NCI-H69 (cell line): Measurements from ENCODE around the gene GBGT1.

Source experiments
- DNase-seq: peaks from one replicate; lab custom pipeline; 2025; lab: John Stamatoyannopoulos, UW

The GBGT1 gene

DNA sequence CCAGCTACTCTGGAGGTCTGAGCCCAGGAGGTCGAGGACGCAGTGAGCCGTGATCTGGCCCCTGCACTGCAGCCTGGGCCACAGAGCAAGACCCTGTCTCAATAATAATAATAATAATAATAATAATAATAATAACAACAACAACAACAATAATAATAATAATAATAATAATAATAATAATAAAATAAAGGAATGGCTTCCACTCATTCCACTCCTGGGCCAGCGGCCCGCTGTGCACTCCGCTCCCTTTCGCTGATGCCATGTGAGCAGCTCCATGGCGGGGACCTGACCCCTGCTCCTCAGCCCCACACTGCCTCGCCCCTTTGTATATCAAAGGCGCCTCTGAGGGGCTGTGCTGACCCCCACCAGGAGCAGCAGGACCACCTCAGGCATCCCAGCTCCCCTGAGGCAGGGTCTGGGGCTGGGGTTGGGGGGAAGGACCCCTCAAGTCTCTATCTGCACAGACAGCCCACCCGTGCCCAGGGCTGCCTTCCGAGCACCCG lies 20.0 kb downstream of the GBGT1 start:
- no peak for DNase-seq

DNA sequence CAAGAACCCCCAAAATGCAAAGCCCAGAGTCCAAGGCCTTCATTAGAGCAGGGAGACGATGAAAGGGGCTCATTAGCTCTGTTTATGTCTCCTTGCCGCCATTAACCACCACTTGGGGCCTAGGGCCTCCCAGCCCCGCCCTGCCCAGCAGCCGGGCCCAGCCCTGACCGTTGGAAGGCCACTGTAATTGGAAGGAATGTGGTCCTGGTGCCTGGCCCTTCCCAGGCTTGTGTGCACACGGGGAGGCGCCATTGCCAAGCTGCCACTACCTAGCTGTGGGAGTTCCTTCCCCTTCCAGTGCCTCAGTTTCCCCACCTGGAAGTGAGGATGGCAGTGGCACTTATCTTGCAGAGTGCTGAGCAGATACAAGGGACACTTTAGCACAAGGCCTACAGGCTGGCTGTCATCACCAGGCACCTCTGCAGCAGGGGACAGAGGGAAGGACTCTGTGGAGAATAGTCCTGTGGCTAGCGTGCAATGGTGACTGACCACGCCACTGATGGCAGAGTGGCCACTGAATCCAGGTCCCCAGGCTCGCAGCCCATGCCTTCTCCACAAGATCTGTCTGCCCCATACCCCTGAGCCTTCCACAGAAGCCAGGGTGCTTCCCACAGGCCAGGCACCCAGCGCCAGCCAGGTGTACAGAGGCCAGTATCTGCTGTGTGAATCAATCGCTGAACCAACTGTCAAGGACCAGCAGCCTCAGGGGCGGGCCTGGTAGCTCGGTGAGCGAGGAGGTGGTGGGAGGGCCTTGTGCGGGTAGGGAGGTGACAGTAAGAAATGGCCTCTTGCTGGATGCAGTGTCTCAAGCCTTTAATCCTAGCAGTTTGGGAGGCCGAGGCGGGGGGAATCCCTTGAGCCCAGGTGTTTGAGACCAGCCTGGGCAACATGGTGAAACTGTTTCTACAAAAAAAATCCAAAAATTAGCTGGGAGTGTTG lies 20.8 kb downstream of the GBGT1 start:
- peak; percentile 42 for DNase-seq

DNA sequence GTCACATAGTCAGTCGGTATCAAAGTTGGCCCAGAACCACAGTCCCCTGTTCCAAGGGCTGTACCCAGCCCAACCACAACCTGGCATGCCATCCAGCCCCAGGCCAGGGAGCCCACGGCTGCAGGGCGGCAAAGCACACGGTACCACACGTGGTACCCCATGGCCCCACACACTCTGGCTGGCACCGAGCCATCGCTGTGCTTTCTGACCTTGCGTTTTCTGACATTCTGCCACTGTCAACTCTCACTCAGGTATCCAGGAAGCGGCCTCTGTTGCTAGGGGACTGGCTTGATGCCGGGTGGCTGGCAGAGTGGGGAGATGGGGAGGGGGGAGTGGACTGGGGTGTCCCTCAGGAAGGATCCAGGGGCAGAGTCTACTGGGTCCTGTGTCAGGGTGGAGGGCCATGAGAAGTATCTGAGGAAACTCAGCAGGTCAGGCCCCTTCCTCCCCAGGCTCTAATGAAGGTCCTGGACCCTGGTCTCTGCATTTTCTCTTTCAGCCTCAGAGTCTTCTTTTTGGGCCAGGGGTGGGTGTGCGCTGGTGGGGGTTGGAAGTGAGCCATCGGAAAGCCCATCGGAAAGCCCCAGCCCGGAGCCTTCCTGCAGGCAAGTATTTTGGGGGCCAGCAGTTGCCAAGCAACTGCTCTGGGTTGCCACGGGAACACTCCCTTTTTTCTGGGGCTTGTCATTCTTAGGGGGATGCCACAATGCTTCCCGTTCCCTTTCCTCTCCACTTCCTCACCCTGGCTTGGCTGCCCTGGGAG lies 21.7 kb downstream of the GBGT1 start:
- peak; percentile 88 for DNase-seq

DNA sequence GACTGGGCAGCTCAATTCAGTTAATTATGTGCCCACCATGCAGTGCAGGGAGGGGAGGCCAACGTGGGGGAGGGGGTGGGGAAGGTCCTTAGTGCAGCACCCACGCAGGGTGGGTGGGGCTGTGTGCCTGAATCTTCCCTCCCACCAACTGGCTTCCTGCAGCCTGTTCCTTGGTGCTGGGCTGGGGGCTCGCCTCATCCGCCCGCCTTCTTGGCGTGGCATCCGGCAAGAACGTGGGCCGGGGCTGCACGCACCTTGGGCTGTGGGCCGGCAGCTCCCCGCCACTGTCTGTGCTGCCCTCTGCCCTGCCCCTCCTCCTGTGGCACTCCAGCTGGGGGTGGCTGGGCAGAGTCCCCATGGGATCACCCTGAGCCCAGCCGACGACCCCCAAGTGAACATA lies 23.1 kb downstream of the GBGT1 start:
- DNase-seq, result no peak

DNA sequence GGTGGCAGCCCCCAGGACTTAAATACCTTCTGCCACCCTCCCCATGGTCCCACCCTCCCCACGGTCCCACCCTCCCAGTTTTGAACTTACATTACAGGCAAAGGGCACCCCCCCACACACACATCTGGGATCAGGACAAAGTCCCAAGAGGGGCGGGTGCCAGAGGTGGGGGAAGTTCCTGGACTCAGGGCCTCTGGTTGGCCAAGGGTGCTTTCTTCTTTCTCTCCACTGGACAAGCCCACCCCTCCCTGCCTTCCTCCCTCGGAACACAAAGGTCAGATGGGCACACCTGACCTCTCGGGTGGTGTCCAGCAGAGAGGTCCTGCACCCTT lies 23.6 kb downstream of the GBGT1 start:
- DNase-seq, result no peak

DNA sequence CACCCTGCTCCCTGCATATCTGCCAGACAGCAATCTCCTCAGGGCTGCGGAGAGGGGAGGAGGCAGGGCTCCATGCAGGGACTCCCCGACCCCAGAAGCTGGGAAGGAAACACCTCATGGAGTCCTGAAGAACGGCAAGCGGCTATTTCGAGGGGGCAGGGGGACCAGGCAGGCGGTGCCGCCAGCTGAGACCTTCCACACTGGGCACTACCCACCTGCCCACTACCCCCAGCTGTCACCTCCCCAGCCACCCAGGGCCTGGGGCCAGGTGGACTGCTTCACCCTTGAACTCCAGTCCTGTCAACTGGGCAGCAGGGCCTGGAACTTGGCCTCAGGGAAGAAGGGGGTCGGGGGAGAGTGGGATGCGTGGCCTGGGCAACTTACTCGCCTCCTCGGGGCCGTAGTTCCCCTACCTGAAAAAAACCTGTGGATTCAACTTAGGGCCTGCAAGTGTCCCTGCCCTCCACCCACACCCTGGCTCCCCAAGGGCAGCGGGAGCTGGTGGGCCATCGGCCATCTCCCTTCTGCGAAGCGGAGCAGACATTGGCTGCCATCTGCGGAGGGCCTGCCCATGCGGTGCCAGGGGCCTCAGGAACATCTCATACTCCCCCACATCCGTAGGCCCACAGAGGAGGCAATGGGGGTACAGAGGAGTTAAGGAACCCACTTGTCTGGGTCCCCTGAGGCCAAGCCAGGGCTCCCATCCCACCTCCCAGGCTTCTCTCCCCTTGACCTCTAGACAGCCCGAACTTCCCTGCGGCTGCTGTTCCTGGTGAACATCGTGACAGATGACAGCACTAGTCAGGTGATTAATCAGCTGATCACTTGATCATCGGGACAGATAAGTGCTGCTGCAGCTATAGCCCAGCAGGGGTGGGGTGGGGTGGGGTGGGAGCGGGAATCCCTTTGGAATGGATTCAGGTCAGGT lies 24.2 kb downstream of the GBGT1 start:
- no peak for DNase-seq

DNA sequence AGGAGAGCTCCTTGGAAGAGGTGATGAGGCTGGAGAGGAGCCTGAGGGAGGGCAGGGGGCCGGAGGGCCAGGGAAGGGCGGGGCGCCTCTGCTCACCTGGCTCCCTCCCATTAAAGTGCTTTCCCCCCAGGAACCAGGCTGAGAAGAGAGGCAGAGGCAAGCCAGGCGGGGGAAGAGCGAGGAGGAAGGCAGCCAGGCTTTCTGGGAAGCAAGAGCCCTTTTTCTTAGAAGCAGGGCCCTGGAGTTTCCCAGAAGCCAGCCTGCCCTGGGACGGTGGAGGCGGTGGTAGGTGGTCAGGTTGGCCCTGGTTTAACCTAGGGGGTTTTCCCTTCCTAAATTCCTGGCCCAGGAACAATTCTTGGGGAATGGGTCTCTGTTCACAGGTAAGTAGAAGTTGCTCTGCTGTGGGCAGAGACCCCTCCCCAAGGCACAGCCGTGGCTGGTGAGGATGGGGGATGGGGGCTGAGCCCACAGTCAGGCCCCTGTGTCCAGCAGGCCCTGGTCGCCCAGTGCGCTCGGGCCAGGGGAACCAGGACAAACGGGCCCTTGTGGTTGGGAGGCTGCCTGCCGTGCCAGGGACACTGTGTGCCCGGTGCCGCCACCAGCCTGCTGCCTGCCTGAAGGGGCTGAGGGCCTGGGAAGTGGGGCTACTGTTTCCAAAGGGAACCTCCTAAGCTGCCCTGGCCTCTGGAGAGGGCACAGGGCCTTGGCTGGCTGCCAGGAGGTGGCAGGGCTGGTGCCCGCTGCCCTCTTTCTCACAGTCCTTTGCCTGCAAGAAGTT lies 26.1 kb downstream of the GBGT1 start:
- DNase-seq, result no peak

DNA sequence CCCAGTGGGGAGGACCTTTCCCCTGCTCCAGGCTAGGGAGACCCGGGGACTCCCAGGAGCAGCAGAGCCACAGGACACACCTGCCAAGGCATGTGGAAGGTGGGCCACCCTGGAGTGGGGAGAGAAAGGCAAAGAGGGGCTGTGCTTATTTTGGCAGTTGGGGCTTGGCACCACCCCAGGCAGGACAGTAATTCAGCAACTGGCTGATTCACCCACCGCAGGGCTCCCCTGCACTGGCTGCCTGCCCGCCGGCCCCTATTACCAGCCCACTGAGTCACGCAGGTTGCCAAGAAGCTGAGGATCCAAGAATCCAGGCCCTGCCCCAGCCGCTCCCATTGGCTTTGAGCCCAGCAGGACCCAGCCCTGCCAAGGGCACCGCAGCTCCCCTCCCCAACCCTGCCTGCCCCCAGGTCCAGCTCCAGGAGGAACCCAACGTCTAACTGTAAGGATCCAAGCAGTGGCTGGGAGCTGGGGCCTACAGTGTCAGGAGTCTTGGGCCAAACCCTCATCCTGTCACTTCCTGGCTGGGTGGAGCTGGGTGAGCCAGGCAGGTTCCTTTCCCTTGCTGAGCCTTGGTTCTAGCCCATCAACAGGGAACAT lies 28.5 kb downstream of the GBGT1 start:
- DNase-seq, result peak; percentile 84

DNA sequence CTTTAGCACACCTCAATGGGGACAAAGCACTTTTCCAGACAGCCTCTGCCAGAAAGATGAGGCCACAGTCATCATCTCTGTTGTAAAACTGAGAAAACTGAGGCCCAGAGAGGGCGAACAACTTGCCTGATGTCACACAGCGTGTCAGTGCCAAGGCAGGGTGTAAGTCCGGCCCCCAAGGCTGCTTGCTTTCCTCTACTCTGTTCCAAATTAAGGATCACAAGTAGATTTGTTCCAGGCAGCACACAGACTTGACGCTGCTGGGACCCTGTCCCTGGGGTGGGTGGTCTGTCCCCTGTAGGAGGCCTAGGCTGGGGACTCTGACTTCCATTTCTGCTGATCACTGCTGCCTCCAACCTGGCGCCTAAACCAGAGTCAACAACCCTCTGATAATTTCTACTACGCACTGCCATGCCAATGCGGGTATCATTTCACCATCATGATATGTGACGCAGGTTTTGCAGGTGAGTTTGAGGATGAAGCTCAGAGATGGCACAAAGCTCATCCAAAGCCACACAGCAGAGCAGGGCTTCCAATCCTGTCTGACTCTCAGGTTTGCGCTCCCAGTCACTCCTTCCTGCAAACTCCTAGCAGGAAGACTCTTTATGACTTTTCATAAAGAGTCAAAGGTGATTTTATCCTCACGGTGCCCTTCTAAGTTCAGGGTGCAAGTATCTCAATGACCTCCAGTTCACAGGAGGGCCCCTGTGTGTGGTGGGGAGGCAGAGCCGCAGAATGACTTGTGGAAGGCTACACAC lies 29.1 kb downstream of the GBGT1 start:
- peak; percentile 40 for DNase-seq

DNA sequence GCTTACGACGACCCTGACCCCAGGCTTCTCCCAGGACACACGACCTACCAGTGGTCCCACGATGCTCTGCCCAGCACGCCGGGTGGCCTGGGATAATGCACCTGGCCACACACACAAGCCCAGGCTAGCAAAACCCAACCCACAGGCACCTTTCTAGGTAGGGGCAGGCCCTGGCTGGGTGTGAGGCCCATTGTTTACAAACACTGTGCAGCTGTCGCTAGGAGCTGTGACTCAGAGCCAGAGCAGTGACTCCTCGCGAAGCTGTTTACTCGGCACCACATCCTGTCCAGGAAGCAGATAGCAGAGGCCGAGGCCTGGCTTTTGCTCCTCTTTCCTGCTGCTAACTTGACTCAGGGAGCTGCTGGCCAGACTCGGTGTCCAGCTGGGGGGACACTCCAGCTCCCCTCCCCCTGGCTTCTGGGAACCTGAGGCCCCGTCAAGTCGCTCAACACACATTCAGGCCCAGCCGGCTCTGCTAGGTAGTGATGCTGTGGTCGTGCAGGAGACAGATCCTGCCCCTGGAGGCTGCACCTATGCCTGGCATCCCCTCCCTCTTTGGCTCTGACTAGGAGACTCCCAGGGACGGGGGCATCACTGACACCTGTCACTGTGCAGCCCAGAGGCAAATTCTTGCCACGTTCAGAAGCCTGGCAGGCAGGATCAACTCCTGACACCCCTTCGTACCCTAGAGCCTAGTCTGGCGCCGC lies 29.9 kb downstream of the GBGT1 start:
- peak; percentile 97 for DNase-seq

DNA sequence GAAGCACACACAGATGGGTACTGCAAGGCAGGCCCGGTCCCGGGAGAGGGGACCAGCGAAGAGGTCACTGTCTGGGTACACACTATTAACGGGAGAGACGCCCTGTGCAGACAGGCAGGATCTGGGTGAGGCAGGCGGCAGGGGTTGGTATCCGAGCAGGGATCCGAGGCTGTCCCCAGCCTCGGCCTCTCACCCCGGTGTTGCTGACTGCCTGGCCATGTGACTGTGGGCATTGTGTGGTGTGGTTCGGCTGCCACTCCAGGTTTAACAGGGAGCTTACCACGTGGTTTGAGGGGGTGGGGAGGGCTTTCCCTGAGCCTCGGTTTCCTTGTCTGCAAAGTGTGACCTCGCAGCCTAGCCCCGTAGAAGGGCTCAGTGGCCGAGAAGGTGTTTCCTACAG lies 31.5 kb downstream of the GBGT1 start:
- DNase-seq, result peak; percentile 92

DNA sequence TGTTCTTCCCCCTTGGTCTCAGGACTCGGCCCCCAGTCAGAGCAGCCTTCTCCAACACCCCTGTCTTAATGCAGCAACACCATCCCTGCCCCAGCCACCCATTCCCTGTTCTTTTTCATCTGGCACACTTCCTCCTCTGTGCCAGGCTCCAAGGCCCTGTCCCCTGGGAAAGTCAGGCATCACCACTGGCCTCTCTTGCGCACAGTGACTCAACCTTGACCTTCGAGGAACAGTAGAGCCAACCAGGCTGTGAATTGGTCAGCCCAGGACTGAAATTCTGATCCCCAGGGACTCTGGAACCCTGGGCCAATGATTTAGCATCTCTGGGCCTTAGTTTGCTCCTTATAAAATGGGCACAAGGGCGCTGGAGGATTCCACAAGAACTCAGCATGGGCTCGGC lies 32.2 kb downstream of the GBGT1 start:
- DNase-seq, result no peak

DNA sequence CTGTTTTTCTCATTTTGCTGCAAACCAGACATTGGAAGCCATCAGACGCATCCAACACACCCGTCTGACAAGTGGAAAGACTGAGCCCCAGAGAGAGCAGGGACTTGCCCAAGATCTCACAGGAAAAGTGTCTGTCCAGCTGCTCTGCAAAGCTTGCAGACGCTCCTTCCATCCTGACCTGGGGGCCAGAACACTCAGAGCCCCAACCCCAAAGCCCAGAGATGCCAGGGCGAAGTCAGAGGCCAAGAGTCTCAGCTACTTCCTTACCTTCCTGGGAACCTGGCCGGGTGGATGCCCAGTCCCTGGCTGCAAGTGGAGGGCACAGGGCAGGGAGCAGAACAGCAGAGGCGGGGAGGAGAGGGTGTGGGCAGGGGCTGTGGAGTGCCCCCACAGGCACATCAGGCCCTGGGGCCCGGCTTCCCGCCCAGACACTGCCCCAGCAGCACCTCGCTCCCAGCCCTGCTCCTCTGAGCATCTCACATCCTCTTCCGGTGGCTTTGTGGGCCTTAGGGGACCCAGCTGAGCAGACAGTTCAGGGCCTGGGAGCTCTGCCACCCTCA lies 32.9 kb downstream of the GBGT1 start:
- DNase-seq, result peak; percentile 28

DNA sequence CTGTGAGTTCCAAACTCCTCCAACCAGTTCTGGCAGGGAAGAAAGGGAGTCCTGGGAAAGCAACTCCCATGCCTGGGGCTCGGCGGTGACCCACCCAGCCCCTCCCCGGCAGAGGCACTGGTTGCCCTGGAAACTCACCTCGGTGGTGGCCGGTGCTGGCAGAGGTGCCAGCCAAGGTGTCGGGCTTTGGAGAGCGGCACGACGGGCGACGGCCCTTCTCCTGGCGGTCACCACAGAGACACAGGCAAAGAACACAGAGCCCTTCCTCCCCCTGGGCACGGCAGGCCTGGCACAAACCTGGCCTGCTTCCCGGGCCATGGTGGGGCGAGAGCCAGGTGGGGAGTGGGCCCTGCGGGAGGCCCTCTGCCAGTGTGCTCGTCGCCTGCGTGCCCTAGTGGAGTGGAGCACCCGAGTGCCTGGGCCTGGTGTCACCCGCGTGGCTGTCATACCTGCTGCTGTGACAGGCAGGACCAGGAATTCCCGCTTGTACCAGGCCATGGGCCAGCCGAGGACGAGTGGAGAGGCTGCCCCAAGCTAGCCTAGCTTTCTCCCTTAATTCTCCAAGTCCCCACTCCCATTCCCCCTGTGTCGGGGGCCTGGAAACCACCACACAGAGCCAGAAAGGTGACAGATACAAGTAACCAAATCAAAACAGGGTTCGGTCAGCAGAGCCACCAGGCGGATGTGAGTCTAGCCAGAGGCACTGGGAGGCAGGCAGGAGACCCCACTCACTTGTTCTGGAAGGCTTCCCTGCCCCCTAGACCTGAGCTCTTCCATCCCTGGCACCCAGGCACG lies 34.5 kb downstream of the GBGT1 start:
- peak; percentile 63 for DNase-seq

DNA sequence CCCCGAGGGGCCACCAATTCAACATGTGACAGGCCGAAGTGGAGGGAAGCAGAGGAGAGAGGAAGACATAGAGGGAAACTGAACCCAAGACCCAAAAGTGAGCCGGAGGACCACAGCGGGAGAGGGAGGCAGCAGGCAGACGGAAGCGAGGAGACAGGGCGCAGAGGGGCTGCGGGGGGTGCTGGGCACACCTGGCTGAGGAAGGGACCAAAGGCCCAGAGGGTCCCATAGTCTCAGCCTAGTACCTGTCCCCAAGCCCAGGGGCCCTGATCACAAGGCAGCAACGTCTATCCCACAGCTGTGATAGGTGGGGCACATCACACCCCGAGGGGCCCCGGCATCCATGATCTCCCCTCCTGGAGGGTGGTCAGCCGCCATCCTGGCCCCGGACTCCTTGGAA lies 35.6 kb downstream of the GBGT1 start:
- no peak for DNase-seq

DNA sequence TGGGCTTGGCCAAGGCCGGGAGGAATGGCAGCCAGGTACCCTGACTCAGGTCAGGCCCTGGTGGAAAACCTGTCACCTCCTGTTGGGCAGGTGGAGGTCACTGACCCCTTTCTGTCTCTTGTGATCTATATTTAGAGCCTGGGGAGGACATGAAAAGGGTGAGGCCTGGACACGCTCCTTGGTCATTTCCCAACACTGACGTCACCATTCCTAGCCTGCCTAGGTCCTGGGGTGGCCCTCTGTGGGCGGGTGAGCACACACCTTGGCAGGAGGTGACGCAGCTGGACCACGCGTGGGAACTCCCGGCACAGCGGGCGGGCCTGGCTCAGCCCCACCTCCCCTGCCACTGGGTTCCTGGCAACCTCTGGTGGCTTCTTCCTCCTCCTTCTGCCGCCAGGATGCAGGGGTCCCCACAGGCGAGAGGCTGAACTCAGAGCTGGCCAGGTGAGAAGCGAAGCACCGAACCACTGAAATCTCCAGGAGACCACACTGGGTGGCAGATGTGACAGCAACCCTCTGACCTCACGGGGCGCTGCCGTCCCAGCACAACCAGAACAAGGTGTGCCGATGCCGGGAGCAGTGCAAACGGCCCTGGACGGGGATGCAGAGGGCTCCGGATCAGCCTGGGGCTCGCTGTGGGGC lies 36.3 kb downstream of the GBGT1 start:
- DNase-seq, result no peak

DNA sequence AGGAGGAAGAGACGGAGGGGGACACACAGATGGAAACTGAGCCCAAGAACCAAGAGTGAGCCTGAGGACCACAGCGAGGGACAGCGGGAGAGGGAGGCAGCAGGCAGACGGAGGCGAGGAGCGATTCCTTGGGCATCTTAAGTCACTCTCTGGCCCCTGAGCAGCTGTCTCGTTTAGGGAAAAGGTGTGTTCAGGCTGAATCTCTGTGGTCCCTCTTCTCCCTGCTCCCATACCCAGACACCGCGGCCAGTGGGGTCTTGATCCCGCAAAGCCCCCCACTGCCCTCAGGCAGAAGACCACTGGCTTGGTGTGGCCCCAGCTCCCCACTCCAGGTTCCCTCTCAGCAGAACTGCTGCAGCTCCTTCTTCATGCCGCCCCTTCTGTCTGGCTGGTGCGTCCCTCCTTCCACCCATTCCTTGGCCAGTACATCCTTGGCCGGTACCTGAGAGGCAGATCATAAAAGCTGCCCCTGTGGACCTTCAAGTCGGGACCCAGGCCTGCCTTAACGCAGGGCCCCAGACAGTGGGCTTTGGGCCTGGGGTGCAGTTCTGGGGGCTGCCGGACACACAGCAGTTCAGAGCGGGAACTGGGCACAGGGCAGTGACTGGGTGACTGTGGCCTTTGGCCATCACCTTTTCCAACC lies 36.9 kb downstream of the GBGT1 start:
- DNase-seq, result no peak
